ENCODE results near the gene KIF17.
"Not testable (repeated sequence)": the region's sequence is repeated elsewhere in the genome, so short reads cannot be mapped to it uniquely, and the experiment has no call there.

Gene KIF17

DNA sequence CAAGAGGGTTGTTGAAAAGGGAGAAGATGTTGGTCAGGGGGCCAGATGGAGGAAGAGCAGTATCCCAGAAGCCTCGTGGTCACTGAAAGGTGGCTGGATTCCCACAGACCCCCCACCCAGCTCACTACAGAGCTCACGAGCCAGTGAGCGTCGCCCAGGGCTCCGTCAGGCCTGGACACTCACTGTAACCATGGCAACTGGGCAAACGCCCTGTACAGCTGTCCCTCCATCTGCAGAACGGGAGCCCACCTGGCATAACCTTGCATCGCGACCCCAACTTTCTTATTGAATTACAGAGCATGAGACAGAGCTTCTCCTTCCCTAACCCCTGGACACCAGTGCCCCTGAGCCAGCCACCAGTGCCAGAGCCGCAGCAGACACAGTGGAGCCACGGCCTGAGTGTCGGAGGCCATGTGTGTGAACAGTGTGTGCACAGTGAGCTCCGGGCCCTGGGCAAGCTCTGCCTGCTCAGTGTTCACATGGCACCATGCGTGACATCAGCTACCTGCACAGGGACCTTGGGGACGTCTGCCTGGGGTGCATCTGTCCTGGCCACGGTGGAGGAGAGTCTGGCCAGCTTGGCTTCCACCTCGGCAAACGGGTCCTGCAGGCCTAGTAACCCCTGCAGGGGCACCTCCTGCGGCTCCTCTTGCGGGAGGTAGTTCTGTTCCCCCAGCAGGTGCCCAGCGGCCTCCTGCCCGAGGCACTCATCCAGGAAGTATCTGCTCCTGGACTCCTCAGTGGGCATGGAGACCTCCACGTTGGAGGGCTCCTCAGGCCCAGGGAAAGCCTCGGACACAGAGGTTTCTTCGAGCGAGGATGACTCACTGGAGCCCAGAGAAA lies 30.7 kb downstream of the KIF17 start:
- DNase-seq (ENCODE audit: low spot score) = no peak

GRCh38 chr1:20685741-20686140 lies 32.1 kb downstream of the KIF17 start:
- DNase-seq (ENCODE audit: low spot score) = no peak

- no peak for DNase-seq (ENCODE audit: low spot score)
Observed at GRCh38 chr1:20685099-20685662, 32.6 kb downstream of the KIF17 start.

- no peak for DNase-seq (ENCODE audit: low spot score)
Observed at GRCh38 chr1:20684651-20685050, 33.2 kb downstream of the KIF17 start.

DNA sequence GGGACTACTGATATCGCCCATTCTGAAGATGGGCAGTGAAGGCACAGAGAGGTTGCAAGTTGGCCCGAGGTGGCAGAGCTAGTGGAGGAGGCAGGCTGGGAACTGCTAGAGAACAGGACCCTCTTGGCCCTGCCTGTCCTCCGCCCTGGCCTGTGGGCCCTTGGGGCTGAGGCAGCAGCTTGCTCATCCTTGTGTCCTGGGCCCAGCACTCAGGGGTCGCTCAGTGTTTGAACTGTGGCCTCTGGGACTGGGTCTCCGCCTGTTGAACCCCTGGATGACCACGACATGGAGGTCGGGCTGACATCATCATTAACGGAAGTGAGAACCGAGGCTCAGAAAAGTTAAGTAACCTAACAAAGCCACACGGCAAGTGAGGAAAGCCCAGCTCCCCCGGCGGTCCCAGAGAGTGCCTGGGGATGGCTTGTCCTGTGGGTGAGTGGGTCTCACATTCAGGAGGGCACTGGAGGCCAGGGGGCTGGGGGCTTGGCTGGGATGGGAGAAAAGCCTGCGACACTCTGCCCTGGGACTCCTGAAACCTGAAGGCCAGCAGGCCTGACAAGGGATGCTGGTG lies 33.7 kb downstream of the KIF17 start:
- no peak for DNase-seq (ENCODE audit: low spot score)

DNA sequence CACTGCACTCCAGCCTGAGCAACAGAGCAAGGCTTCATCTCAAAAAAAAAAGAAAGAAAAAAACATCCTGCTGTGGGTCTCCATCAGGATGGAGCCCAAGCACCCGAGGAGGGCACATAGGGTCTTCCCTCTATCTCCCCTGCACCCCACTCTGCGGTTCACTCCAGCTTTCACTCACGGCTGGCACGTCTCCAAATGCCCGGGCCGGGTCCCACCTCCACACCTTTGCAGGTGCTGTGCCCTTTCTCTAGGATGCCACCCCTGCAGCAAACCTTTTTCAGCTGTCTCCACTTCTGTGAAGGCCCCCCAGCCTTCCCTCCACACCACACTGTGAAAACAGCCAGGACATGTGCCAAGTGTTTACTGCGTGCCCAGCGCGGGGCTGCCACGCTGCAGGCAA lies 34.2 kb downstream of the KIF17 start:
- DNase-seq (ENCODE audit: low spot score) = no peak

GRCh38 chr1:20682571-20683236 lies 35.1 kb downstream of the KIF17 start:
- no peak for DNase-seq (ENCODE audit: low spot score)

GRCh38 chr1:20681999-20682398 lies 35.8 kb downstream of the KIF17 start:
- DNase-seq (ENCODE audit: low spot score) = no peak

- no peak for DNase-seq (ENCODE audit: low spot score)
Observed at GRCh38 chr1:20680269-20680668, 37.5 kb downstream of the KIF17 start.

GRCh38 chr1:20678599-20678998 lies 39.2 kb downstream of the KIF17 start:
- no peak for DNase-seq (ENCODE audit: low spot score)

GRCh38 chr1:20673626-20674025 lies 44.2 kb downstream of the KIF17 start:
- DNase-seq (ENCODE audit: low spot score) = not testable (repeated sequence)

GRCh38 chr1:20672265-20672632 lies 45.6 kb downstream of the KIF17 start:
- DNase-seq (ENCODE audit: low spot score) = no peak

- no peak for DNase-seq (ENCODE audit: low spot score)
Observed at GRCh38 chr1:20670936-20671335, 46.9 kb downstream of the KIF17 start.

DNA sequence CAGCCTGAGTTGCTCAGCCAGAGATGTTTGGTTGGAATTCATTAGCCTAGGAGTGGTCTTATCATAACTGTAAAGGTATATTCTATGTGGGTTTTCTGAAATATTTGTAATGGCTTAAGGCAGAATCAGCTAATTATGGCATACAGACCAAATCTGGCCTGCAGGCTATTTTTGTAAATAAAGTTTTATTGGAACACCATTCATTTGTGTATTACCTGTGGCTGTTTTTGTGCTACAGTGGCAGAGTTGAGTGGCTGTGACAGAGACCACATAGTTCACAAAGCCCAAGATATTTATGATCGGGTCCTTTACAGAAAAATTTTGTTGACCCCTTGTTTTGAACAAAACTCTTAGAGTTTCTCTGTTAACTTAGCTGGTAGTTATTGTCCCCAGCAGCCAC lies 49.2 kb downstream of the KIF17 start:
- DNase-seq (ENCODE audit: low spot score) = no peak

DNA sequence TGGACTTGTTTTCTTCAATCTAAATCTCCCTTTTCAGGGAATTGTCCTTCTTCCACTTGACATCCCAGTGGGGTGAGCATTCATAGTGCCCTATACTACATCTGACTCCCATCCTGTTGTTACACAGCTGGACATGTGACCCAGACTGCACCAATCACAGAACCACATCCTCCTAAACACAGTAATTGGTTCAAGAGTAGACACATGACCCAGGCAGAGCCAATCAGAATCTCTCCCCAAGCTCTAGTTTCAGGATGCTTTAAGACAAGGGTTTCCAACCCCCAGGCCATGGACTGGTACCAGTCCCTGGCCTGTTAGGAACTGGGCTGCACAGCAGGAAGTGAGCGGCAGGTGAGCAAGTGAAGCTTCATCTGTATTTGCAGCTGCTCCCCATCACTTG lies 51.0 kb downstream of the KIF17 start:
- no peak for DNase-seq (ENCODE audit: low spot score)

DNA sequence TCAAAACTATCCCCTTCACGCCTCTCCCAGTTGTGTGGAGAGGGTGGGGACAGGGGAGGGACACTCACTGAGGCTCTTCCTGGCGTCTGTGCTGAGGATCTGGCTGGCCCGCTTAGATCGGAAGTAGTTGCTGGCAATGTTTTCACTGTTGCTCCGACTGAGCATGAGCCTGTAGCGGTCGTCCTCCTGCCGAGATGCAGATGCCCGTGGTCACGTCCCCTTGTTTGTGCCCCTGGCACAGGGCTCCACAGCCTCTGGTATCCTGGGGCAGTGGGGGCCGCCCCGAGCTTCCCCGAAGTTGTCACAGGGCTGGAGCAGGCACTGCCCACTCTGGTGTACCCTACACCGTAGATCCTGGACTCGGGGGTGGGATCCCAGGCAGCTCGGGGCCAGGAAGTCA lies 51.7 kb downstream of the KIF17 start:
- DNase-seq (ENCODE audit: low spot score) = no peak

DNA sequence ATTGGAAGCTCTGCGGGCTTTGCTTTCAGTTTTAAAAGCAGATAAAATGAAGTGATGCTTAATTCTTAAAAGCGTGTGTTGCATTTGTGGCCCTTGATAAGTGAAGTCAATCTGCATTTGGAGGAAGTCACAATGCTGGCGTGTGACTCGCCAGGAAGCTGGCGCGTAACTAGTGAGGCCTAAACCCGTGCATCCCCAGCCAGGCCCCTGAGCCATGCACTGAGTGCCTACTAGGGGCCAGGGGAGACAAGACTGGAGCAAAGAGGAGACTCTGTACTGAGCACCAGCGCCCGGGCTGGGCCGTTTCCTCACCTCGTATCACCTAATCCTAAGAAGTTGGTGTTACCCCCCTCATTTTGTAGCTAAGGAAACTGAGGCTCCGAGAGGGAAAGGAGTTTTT lies 52.1 kb downstream of the KIF17 start:
- no peak for DNase-seq (ENCODE audit: low spot score)

DNA sequence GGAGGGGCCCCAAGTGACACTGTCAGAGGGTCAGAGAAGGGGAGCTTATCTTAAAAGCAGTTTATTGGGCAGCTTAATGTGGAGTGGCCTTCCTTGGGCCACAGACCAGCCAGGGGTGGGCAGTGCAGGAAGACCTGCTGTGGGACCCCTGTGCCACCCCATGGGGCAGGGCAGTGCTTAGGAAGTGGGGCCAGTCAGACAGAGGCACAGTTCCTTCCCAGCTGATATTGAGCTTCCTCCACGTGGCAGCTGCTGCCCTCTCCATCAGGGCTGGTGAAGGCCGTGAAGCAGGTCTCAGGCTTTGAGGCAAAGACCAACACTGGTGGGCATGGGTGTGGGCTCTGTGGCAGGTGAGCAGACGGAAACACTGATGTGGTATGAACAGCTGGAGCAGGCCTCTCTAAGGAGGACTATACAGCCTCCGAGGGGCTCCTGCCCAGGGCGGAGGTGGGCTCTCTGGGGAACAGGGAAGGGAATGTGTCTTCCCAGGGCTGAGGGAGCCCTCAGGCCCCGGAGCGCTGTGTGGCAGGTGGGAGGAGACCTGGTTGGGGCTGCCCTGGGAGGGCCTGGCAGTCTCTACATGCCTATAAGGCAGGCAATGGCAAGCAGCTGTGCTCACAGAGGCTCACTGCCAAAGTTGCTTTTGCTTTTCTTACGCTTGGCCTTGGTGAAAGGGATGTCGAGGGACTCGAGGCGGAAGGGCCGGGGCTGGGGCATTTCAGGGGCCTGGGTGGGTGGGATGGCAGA lies 53.7 kb downstream of the KIF17 start:
- DNase-seq (ENCODE audit: low spot score) = no peak

DNA sequence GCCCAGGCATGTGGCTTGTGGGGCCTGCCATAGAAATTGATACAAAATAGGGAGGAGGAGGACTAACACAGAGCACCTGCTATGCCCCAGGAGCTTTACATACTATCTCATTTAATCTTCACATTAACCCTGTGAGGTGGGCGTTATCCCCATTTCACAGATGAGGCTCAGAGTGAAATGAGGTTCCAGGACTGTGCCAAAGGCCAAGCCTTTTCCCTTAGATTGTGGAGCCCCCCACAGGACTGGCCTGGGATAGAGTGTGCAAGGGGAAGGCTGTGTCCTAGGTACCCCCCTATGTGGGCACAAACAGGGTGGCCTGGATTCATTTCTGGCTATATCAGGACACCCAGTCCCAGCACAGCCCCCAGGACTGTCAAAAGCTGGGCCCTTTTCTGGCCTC lies 54.4 kb downstream of the KIF17 start:
- no peak for DNase-seq (ENCODE audit: low spot score)

DNA sequence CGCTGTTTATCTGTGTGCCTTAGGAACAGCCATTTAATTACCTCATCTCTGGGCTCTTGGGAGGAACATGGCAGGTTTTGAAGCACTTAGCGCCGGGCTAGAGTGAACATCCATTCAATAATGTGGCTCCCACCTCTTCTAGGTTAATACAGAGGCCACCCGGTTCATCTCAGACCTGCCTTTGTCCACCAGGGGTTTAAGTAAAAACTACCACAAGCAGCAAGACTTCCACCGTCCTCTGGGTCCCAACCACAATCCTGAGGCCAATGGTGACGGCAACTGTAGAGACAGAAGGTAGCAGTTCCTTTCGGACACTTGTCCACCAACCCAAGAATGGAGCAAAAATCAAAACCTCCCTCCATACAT lies 55.7 kb downstream of the KIF17 start:
- DNase-seq (ENCODE audit: low spot score) = no peak

DNA sequence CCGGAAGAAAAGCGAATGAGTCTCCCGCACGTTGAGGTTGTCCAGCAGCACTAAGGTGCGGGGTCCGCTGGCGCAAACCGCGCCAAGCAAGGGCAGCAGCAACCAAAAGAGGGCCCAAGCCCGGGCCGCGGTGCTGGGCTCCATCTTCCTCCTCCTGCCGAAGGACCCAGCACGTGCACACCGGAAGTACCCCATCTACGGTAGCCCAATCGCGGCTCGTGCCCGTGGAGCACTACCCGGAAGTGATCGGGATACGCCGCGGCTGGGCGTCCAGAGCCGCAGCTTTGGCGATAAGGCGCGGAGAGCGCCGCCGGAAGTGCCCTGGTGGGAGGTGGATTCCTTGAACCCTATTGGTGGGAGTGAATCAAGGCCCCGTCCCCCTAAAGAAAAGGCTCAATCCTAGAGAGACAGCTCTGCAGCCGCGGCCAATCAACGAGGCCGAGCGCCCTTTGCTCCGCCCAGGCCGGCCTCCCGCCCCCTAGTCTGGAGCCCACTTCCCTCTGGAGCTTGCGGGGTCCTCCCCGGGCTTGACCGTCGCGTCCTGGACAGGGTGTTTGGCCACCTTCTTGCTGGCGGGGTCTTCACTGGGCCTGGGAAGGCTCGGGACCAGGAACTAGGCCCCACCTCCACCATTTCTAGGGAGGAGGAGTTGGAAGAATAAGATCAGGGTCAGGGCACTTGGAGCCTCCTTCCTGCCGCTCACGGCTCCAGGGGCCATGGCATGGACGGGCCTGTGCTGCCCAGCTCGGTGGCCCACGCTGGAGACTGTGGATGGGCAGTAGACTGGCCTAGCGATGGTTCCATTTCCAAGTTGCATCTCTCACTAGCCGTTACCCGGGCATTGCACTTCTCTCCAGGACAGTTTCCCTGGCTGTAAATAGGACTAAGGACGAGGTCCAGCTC lies 56.3 kb downstream of the KIF17 start, which contains the start of gene DDOST:
DDOST (minus strand) TSS at position 163 of the 903 bp plus-strand sequence; CDS start at position 144, 19 bp downstream.
- peak; percentile 92 for DNase-seq (ENCODE audit: low spot score)

All from hematopoietic multipotent progenitor cell treated with erythropoietin and hydrocortisone succinate and interleukin-3 and kit ligand, for 17 days (in vitro differentiated cells).